ENCODE data around the gene WRAP73. TPM values are rescaled to one million over a fixed set of nuclear protein-coding genes. Genes with fewer than 3 reads are reported as not detected.

Gene WRAP73, protein sequence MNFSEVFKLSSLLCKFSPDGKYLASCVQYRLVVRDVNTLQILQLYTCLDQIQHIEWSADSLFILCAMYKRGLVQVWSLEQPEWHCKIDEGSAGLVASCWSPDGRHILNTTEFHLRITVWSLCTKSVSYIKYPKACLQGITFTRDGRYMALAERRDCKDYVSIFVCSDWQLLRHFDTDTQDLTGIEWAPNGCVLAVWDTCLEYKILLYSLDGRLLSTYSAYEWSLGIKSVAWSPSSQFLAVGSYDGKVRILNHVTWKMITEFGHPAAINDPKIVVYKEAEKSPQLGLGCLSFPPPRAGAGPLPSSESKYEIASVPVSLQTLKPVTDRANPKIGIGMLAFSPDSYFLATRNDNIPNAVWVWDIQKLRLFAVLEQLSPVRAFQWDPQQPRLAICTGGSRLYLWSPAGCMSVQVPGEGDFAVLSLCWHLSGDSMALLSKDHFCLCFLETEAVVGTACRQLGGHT
- total RNA-seq = 10 to 100 TPM; 10.3 to 21.7 (median 14.5) TPM

DNA sequence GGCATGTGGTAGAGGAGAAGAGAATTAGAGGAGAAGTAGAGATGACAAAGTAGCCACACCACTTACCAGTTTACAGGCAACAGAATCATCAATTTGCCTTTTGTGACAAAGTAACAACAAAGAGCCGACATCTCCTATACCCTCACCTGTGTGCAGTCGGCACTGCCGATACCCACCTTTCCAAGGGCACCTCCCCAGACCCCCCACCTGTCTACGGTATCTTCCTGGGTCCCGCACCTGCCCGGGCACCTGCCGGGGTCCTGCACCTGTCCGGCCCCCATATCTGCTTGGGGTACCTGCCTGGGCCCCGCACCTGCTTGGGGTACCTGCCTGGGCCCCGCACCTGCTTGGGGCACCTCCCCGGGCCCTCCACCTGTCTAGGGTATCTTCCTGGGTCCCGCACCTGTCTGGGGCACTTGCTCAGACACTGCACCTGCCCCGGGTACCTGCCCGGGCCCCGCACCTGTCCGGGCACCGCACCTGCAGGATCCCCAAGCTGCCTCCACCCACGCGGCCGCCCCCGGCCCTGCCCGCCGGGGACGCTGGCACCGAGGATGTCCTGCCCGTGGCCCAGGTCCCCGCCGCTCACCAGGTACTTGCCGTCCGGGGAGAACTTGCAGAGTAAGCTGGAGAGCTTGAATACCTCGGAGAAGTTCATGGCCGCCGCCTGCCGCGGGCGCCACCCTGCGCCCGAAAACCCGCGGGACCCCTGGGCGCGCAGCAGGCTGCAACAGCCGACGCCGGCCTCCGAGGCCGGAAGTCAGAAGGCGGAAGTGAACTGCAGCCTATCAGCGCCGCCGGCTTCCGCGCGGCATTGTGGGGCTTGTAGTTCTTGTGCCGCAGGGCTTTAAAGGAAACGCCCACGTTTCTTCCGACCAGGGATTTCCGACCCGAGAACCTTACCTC, at the start of gene WRAP73:
Gene WRAP73, minus strand, starts transcription at position 762 of the 906 bp plus-strand sequence. Its CDS starts 104 bp downstream, at position 658.
- peak; percentile 95 for ATAC-seq
- TF ChIP-seq POLR2AphosphoS5 (IDR thresholded peaks at IDR 0.05) = peak; percentile 78
- TF ChIP-seq, protein P1, sequence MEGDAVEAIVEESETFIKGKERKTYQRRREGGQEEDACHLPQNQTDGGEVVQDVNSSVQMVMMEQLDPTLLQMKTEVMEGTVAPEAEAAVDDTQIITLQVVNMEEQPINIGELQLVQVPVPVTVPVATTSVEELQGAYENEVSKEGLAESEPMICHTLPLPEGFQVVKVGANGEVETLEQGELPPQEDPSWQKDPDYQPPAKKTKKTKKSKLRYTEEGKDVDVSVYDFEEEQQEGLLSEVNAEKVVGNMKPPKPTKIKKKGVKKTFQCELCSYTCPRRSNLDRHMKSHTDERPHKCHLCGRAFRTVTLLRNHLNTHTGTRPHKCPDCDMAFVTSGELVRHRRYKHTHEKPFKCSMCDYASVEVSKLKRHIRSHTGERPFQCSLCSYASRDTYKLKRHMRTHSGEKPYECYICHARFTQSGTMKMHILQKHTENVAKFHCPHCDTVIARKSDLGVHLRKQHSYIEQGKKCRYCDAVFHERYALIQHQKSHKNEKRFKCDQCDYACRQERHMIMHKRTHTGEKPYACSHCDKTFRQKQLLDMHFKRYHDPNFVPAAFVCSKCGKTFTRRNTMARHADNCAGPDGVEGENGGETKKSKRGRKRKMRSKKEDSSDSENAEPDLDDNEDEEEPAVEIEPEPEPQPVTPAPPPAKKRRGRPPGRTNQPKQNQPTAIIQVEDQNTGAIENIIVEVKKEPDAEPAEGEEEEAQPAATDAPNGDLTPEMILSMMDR (IDR thresholded peaks at IDR 0.05) = no peak
- TF ChIP-seq EP300 (IDR thresholded peaks at IDR 0.05) = no peak
- peak; percentile 76 to 86 for TF ChIP-seq POLR2A (IDR thresholded peaks at IDR 0.05)
- WGBS, 2 donors (ENCODE audit: low coverage in 1 of 2) = 9 to 21% methylated on average over 9 to 13 of the region's 60 CpGs
- Histone ChIP-seq H3K27me3 (peaks cover 43% of the 10 kb centered on the region), H3K4me1 (peaks cover 2 to 45% (median 26%) of the 10 kb centered on the region in 3 donors), H3K9me3 (no peaks in the 10 kb centered on the region), H3K27ac (peak within 1 kb of the TSS in 2 of 4 donors; percentile 57 to 62), H3K4me3 (peak within 1 kb of the TSS; percentile 73 to 94), H3K36me3 (peaks cover 0 to 29% of the 10 kb centered on the region in 2 donors)

DNA sequence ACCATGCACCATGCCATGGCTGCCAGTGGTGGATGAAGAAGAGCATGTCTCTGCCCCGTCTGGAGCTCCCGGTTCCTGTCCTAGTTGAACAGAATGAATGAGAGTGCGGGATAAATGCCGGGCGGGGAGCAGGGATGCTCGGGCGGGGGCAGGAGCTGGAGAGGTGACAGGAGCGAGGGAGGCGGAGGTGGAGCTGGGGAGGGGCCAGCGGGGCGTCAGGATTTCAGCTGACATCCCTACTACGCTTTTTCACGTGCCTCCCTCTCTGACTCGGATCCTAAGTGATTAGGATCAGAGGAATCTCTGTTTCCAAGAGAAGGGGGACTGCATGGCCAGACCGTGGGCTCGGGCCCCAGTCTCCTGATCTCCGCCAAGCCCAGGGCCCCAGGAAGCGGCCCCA, 49.7 kb upstream of the WRAP73 start:
- no peak for ATAC-seq
- 11 to 43% methylated on average over 8 to 11 of the region's 18 CpGs for WGBS, 2 donors (ENCODE audit: low coverage in 1 of 2)
- H3K36me3 ChIP-seq = no peaks in the 10 kb centered on the region
- peaks cover 96% of the 10 kb centered on the region for H3K27me3 ChIP-seq
- no peaks in the 10 kb centered on the region for H3K9me3 ChIP-seq
- TF ChIP-seq, protein P1 (IDR thresholded peaks at IDR 0.05) = no peak
- TF ChIP-seq POLR2AphosphoS5 (IDR thresholded peaks at IDR 0.05) (no peak), EP300 (IDR thresholded peaks at IDR 0.05) (no peak), POLR2A (IDR thresholded peaks at IDR 0.05) (no peak)
- H3K4me3 ChIP-seq = no peak overlapping the region
- no peak overlapping the region for H3K27ac ChIP-seq
- H3K4me1 ChIP-seq = peaks cover 0 to 8% (median 3%) of the 10 kb centered on the region in 3 donors

DNA sequence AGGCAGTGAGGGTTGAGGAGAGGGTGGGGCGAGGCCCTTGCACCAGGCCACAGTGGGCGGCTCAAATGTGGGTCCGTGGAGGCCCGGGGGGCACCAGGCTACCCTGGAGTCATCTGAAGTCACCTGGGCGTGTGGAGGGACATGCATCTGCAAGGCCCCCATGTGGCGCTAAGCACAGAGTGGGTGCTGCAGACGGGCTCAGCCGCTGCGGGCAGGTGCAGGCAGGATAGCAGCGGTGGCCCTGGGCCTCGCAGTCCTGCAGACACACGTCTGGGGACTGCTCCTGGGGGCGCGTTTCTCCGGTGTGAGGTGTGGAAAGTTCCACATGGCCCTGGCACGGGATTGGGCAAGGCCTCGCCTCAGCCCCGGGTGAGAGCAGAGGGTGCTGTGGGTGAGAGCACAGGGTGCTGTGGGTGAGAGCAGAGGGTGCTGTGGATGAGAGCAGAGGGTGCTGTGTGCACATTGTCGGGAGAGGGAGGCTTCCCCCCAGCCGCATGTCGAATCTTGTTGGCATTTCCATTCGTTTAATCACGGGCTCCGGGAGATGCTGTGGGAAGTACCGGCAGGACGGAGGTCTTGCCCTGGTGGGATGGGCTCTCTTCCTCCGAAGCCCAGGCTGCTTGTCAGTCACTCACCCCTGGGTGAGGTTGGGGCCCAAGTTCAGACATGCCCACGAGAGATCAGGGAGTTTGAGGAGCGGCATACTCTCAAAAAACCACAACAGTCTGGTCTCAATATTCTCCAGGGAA, 48.9 kb upstream of the WRAP73 start:
- 79% methylated on average over 8 of the region's 29 CpGs; no CpG with 5 or more reads in 1 of the 2 donors for WGBS, 2 donors (ENCODE audit: low coverage in 1 of 2)
- ATAC-seq = no peak
- Histone ChIP-seq H3K9me3 (no peaks in the 10 kb centered on the region), H3K4me1 (peaks cover 0 to 8% (median 3%) of the 10 kb centered on the region in 3 donors), H3K27ac (no peak overlapping the region), H3K27me3 (peaks cover 94% of the 10 kb centered on the region), H3K4me3 (no peak overlapping the region), H3K36me3 (no peaks in the 10 kb centered on the region)
- TF ChIP-seq POLR2AphosphoS5 (IDR thresholded peaks at IDR 0.05) (no peak), EP300 (IDR thresholded peaks at IDR 0.05) (no peak), POLR2A (IDR thresholded peaks at IDR 0.05) (no peak)
- TF ChIP-seq, protein P1 (IDR thresholded peaks at IDR 0.05) = no peak

DNA sequence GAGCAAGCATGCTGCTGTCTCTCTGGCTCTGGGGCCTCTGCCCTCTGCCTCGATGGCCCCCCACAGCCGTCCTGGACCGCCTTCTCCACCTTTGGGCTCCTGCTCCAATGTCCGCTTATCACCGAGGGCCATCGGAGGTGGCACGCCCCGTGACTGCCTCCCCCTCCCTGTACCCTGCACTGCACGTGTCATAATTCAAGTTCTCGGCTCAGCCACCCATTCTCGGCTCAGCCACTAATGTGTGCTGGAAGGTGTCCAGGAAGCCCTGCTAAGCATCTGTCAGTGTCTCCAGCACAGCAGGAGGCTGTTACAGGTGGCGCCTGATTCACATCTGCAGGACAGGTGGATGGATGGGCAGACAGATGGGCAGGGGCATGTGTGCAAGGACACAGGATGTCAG, 47.9 kb upstream of the WRAP73 start:
- no peak for TF ChIP-seq POLR2AphosphoS5 (IDR thresholded peaks at IDR 0.05)
- no peak for TF ChIP-seq POLR2A (IDR thresholded peaks at IDR 0.05)
- TF ChIP-seq EP300 (IDR thresholded peaks at IDR 0.05) = no peak
- TF ChIP-seq, protein P1 (IDR thresholded peaks at IDR 0.05) = no peak
- peaks cover 0 to 8% (median 3%) of the 10 kb centered on the region in 3 donors for H3K4me1 ChIP-seq
- H3K36me3 ChIP-seq = no peaks in the 10 kb centered on the region
- H3K9me3 ChIP-seq = no peaks in the 10 kb centered on the region
- no peak overlapping the region for H3K27ac ChIP-seq
- 87% methylated on average over 3 of the region's 12 CpGs; no CpG with 5 or more reads in 1 of the 2 donors for WGBS, 2 donors (ENCODE audit: low coverage in 1 of 2)
- no peak overlapping the region for H3K4me3 ChIP-seq
- ATAC-seq = no peak
- H3K27me3 ChIP-seq = peaks cover 84% of the 10 kb centered on the region
